ENCODE results near the gene DGKG.

DNA sequence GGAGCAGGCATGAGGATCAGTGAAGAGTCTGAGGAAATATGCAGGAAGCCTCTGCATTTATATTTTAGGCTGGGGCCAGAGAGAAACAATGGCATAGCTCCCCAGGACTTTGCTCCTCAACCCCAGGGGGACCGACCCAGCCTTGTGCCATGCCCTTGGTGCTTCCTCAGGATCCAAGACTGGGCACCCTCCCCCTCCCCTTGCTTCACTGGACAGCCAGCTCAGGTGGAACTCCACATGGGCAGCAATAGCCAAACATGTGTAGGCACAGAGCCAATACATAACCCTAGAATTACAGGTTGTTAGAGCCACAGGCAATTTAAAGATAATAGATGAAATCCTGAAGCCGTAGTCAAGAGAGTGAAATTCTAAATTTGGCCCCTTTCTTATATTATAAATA lies 180.1 kb downstream of the DGKG start:
- TF ChIP-seq CTCF (IDR thresholded peaks at IDR 0.05) (no peak), POLR2A (IDR thresholded peaks at IDR 0.05) (no peak), POLR2AphosphoS5 (IDR thresholded peaks at IDR 0.05) (no peak)

Measured in suprapubic skin (tissue), 4 donors.